ENCODE measurements around the gene SLC35A3. TPM values are rescaled to one million over a fixed set of nuclear protein-coding genes. Genes with fewer than 3 reads are reported as not detected.

Gene SLC35A3
- total and polyA plus RNA-seq, 9 of the 15 experiments (the other 6 are each of a cell fraction or from before 2014, with no cell fraction given), result 3.5 to 21.7 (median 13.2) TPM

- TF ChIP-seq MGA (IDR thresholded peaks at IDR 0.05) (no peak), ZNF830 (CRISPR knock-in tag; IDR thresholded peaks at IDR 0.05) (no peak), COPS2 (conservative IDR thresholded peaks at IDR 0.05) (no peak), IRF9 (tag; IDR thresholded peaks at IDR 0.05) (no peak), PRPF4 (IDR thresholded peaks at IDR 0.05; ENCODE audit: insufficient read depth, low read depth, low read length, poor library complexity, severe bottlenecking) (no peak), NR2C2 (CRISPR knock-in tag; IDR thresholded peaks at IDR 0.05) (peak; percentile 65), NR2C2 (tag; IDR thresholded peaks at IDR 0.05) (no peak), PATZ1 (CRISPR knock-in tag; IDR thresholded peaks at IDR 0.05; ENCODE audit: borderline replicate concordance) (no peak), SFPQ (IDR thresholded peaks at IDR 0.05; ENCODE audit: low read depth, low read length) (no peak)
These were observed 68.3 kb downstream of the SLC35A3 start (continued) for GRCh38 chr1:100037927-100038659.
